Natural killer cell (primary cell): ENCODE data around the gene NAA10. TPM values are rescaled to one million over a fixed set of nuclear protein-coding genes. Genes with fewer than 3 reads are reported as not detected.

ENCODE experiments used
- ATAC-seq, 3 donors: fragments of 150-1000 bp in 2 of 3; fragments of 200-7000 bp in 1 of 3; cut with Tn5 transposase; 1 replicate in 1 of 3; 2 replicates in 2 of 3; pipeline ENCODE4 v1.10.0; 2021; ENCODE audit warnings: mild to moderate bottlenecking in 2 of 3, moderate library complexity in 2 of 3
- DNase-seq, 2 donors: peaks; one replicate each; pipeline versions ENCODE4 v3.0.0 to v3.0.0-alpha.2; 2013 to 2021; ENCODE audit warnings: mixed read lengths in 1 of 2
- H3K27ac ChIP-seq: one replicate; pipeline ENCODE4 v1.5.1; 2013; ENCODE audit warnings: mild to moderate bottlenecking, low read length
- H3K27me3 ChIP-seq: one replicate; pipeline ENCODE4 v1.6.1; 2013; ENCODE audit warnings: low read length; ENCODE audit not compliant: control insufficient read depth, insufficient read depth
- H3K36me3 ChIP-seq: one replicate; pipeline ENCODE4 v1.6.1; 2013; ENCODE audit warnings: low read length; ENCODE audit not compliant: control insufficient read depth, insufficient read depth
- H3K4me1 ChIP-seq: one replicate; pipeline ENCODE4 v1.6.1; 2013; ENCODE audit warnings: low read length; ENCODE audit not compliant: control insufficient read depth, insufficient read depth
- H3K4me3 ChIP-seq: one replicate; pipeline ENCODE4 v1.5.1; 2013; ENCODE audit warnings: low read length
- H3K9me3 ChIP-seq: one replicate; pipeline ENCODE4 v1.6.1; 2013; ENCODE audit warnings: low read length; ENCODE audit not compliant: control insufficient read depth, insufficient read depth
- H3K27ac Mint-ChIP-seq, 2 donors: one replicate each; pipeline ENCODE4 v1.8.0; 2022; ENCODE audit warnings: mild to moderate bottlenecking in 2 of 2, mixed read lengths in 2 of 2, moderate library complexity in 1 of 2
- H3K27me3 Mint-ChIP-seq, 2 donors: one replicate each; pipeline ENCODE4 v1.8.0; 2022; ENCODE audit warnings: low read depth in 2 of 2, mixed read lengths in 2 of 2
- H3K36me3 Mint-ChIP-seq: one replicate; pipeline ENCODE4 v1.8.0; 2022; ENCODE audit warnings: mixed read lengths
- H3K4me1 Mint-ChIP-seq, 2 donors: one replicate each; pipeline ENCODE4 v1.8.0; 2022; ENCODE audit warnings: mixed read lengths in 2 of 2
- H3K4me3 Mint-ChIP-seq: one replicate; pipeline ENCODE4 v1.8.0; 2022; ENCODE audit warnings: mild to moderate bottlenecking, moderate library complexity, mixed read lengths
- H3K9me3 Mint-ChIP-seq, 2 donors: one replicate each; pipeline ENCODE4 v1.8.0; 2022; ENCODE audit warnings: mixed read lengths in 2 of 2
- CTCF ChIP-seq: fragments of 200-600 bp; IDR thresholded peaks from one replicate; pipeline ENCODE4 v1.8.0; 2022; ENCODE audit warnings: antibody characterized with exemption
- WGBS: methylation state at CpG from one replicate; pipeline ENCODE4 v1.1.7; 2013; ENCODE audit warnings: missing lambda C conversion rate; ENCODE audit not compliant: insufficient coverage; 5-methylcytosine and 5-hydroxymethylcytosine counted together
- intact Hi-C: fragments of 100-400 bp; cut with micrococcal nuclease; formaldehyde crosslinking; loops from one replicate; pipeline ENCODE4 v1.14.2; 2022
- total RNA-seq, 4 donors: library from RNA; stranded (reverse); fragments of 120-200 nt in 1 of 4; gene quantifications; one replicate each; pipeline versions ENCODE4 v1.2.3 to v1.2.4, GENCODE V29; 2013 to 2022

NAA10 gene
- total RNA-seq, 3 donors from 2014 or later (not counting 1 experiment from before 2014, with no cell fraction given): 63.4 to 82.3 (median 73.1) TPM

DNA sequence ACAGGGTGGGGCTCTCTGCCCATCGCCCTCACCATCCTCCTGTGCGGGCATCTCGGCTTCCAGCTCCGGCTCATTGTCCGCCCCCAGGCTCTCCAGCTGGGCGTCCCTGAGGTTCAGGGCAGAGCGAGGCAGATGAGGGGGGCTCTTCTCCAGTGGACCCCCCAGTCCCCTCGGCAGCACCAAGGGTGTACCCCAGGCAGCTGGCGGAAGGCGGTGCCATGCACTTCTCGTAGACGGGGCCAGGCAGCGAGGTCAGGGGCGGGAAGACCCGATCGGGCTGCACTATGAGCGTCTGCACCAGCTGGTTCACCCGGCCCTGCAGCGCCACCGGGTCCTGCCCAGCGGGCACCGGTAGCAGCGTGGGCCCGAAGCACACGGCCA is 24.9 kb downstream of the NAA10 start:
- Histone ChIP-seq H3K9me3 (no peaks in the 10 kb centered on the region), H3K4me3 (no peak overlapping the region), H3K36me3 (peaks cover 51% of the 10 kb centered on the region), H3K27ac (no peak overlapping the region), H3K4me1 (peaks cover 25% of the 10 kb centered on the region), H3K27me3 (no peaks in the 10 kb centered on the region)
- ATAC-seq (no peak), DNase-seq (no peak)
- Mint-ChIP-seq H3K4me1 (peaks cover 15 to 26% of the 10 kb centered on the region in 2 donors), H3K27ac (no peak overlapping the region), H3K27me3 (no peaks in the 10 kb centered on the region), H3K9me3 (no peaks in the 10 kb centered on the region), H3K36me3 (no peaks in the 10 kb centered on the region), H3K4me3 (no peak overlapping the region)
- TF ChIP-seq CTCF: no peak
- intact Hi-C loops: loop anchor here (5.0 kb wide), 1 partner anchor 93 kb away; no protein-coding TSS in a partner anchor
- 94% methylated on average over 20 of the region's 25 CpGs for WGBS

DNA sequence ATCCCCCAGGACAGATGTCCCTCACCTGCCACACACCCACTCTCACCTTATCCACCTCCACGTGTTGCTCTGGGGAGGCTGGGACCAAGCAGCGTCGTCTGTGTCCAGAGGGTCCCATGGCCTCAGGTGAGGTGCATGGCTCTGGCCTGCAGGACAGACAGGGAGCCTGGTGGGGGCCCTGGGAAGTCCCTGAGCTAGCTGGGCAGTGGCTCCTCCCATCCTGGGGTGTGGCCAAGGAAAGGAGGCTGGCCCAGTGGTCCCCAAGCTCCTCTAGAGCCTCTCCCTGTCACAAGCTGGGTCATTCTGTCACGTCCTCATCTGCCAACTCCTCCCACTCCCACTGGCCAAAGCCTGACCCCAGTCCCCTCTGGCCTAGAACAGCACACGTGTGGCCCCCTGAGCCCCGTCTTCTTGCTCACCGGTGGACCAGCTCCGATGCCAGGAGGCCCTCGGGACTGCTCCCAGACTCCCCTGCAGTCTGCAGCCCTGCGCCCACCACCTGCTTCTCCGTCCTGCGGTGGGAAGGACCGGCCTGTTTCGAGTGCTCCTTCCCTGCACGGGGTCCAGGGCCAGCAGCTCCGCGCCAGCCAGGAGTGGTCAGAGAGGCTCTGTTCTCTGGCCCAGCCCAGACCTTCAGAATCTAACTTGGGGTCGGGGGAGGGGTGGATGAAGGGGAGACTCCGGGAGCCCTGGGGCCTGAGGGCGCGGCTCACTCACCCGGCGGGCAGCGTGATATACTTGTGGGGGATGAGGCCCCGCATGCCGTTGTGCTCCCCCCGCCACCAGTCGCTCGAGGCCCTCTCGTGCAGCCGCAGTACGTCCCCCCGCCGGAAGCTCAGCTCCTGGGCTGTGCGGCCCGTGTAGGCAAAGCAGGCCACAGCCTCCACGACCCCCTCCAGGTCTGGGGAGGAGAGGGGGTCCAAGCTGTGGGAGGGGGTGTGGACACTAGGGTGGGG is 25.5 kb downstream of the NAA10 start:
- no peak for DNase-seq
- Mint-ChIP-seq H3K36me3 (no peaks in the 10 kb centered on the region), H3K4me1 (peaks cover 15 to 29% of the 10 kb centered on the region in 2 donors), H3K27me3 (no peaks in the 10 kb centered on the region), H3K4me3 (no peak overlapping the region), H3K27ac (no peak overlapping the region), H3K9me3 (no peaks in the 10 kb centered on the region)
- intact Hi-C loops: loop anchor here (5.0 kb wide), 1 partner anchor 92 kb away; no protein-coding TSS in a partner anchor
- no peak for ATAC-seq
- H3K4me3 ChIP-seq: no peak overlapping the region
- TF ChIP-seq CTCF: no peak
- no peak overlapping the region for H3K27ac ChIP-seq
- WGBS: 95% methylated on average over 37 of the region's 37 CpGs
- no peaks in the 10 kb centered on the region for H3K27me3 ChIP-seq
- H3K9me3 ChIP-seq: no peaks in the 10 kb centered on the region
- peaks cover 32% of the 10 kb centered on the region for H3K4me1 ChIP-seq
- H3K36me3 ChIP-seq: peaks cover 51% of the 10 kb centered on the region

DNA sequence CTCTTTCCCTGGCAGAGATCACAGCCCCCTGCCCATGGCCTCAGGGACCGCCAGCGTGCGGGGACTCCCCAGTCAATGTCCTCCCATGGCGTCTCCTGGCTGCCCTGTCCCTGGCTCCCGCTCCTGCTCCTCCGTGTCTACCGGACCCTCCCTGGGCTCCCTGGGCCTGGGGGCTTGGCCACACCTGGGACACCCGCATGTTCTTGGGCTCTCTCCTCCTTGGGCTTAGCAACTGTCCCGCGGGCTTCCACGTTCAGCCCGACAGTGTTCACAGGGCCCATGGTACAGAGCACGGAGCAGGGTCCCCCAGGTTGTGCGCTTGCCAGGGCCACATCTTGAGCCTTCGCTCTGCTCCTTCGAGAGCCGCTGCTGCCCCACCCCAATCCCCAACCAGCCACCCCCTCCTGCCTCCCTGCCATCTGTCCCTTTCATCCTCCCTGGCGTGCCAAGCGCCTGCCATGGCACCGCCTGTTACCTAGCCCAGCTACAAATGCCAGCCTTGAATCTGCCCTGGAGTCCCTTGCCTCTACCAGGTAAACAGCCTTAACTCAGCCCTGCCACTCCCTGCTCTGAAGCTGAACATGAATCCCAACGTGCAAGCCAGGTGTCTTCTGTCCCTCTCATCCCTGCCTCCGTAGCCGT is 26.5 kb downstream of the NAA10 start:
- WGBS: 95% methylated on average over 23 of the region's 23 CpGs
- no peak for DNase-seq
- Histone ChIP-seq H3K4me1 (peaks cover 41% of the 10 kb centered on the region), H3K27me3 (no peaks in the 10 kb centered on the region), H3K27ac (no peak overlapping the region), H3K4me3 (no peak overlapping the region), H3K9me3 (no peaks in the 10 kb centered on the region), H3K36me3 (peaks cover 42% of the 10 kb centered on the region)
- Mint-ChIP-seq H3K36me3 (no peaks in the 10 kb centered on the region), H3K27me3 (no peaks in the 10 kb centered on the region), H3K9me3 (no peaks in the 10 kb centered on the region), H3K27ac (peak overlapping the region in 1 of 2 donors; percentile 67), H3K4me3 (no peak overlapping the region), H3K4me1 (peaks cover 15 to 37% of the 10 kb centered on the region in 2 donors)
- intact Hi-C loops: loop anchor here (5.0 kb wide), 1 partner anchor 91 kb away; no protein-coding TSS in a partner anchor
- no peak for TF ChIP-seq CTCF
- ATAC-seq: no peak
